ENCODE measurements around the gene WDFY3. TPM values are rescaled to one million over a fixed set of nuclear protein-coding genes. Genes with fewer than 3 reads are reported as not detected.

Gene WDFY3
- total and polyA plus RNA-seq, 9 donors = 13.2 to 90.0 (median 77.4) TPM

- no peak for DNase-seq
- TF ChIP-seq EP300 (IDR thresholded peaks at IDR 0.05) (no peak), POLR2A (IDR thresholded peaks at IDR 0.05) (no peak)
- TF ChIP-seq, protein P1, sequence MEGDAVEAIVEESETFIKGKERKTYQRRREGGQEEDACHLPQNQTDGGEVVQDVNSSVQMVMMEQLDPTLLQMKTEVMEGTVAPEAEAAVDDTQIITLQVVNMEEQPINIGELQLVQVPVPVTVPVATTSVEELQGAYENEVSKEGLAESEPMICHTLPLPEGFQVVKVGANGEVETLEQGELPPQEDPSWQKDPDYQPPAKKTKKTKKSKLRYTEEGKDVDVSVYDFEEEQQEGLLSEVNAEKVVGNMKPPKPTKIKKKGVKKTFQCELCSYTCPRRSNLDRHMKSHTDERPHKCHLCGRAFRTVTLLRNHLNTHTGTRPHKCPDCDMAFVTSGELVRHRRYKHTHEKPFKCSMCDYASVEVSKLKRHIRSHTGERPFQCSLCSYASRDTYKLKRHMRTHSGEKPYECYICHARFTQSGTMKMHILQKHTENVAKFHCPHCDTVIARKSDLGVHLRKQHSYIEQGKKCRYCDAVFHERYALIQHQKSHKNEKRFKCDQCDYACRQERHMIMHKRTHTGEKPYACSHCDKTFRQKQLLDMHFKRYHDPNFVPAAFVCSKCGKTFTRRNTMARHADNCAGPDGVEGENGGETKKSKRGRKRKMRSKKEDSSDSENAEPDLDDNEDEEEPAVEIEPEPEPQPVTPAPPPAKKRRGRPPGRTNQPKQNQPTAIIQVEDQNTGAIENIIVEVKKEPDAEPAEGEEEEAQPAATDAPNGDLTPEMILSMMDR (IDR thresholded peaks at IDR 0.05) = no peak
- 26 to 48% (median 43%) methylated on average over 1 of the region's 1 CpG for WGBS, 3 donors
- no peak overlapping the region for H3K4me3 ChIP-seq
- H3K27ac ChIP-seq = no peak overlapping the region
- no peaks in the 10 kb centered on the region for H3K9me3 ChIP-seq
- H3K4me1 ChIP-seq (ENCODE audit: insufficient read depth) = peaks cover 4% of the 10 kb centered on the region
- intact Hi-C loops (cut with DNase I) = no loop called here
- no peaks in the 10 kb centered on the region for H3K27me3 ChIP-seq
- no peaks in the 10 kb centered on the region for H3K36me3 ChIP-seq
These were observed 109.2 kb downstream of the WDFY3 start for GRCh38 chr4:84857296-84857695.

DNA sequence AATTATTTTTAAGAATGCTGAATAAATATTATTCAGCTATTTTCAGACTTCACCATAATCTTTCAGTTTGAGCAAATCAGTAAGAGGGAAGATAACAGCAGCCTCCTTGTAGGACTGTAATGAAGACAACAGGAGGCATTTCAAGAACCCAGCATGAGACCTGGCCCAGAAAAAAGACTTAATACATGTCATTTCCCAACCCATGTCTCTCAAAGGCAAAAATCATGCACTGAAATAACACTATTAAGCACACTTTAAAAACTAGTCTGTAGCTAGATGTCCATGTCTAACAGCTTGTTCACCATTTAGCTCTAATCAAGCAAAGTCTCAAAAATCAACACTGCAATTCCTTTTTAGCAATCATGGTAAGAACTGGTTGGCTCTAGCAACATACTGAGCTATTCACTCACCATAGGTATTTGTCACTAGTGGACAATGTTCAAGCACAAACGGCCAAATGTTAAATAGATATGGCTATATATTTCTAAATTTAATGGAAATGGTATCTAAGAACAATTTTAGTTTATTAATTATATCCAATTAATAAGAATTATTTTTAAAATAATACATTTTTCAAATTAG lies 109.9 kb downstream of the WDFY3 start:
- no peak for TF ChIP-seq EP300 (IDR thresholded peaks at IDR 0.05)
- TF ChIP-seq, protein P1 (IDR thresholded peaks at IDR 0.05) = no peak
- TF ChIP-seq POLR2A (IDR thresholded peaks at IDR 0.05) = no peak
- no peak for DNase-seq
- Histone ChIP-seq H3K9me3 (no peaks in the 10 kb centered on the region), H3K36me3 (no peaks in the 10 kb centered on the region), H3K27ac (no peak overlapping the region), H3K27me3 (no peaks in the 10 kb centered on the region), H3K4me3 (no peak overlapping the region), H3K4me1 (ENCODE audit: insufficient read depth) (peaks cover 2% of the 10 kb centered on the region)
- intact Hi-C loops (cut with DNase I) = no loop called here
- WGBS, 3 donors = 63 to 77% (median 75%) methylated on average over 1 of the region's 1 CpG

GRCh38 chr4:84855774-84856173 lies 110.7 kb downstream of the WDFY3 start:
- Histone ChIP-seq H3K27me3 (no peaks in the 10 kb centered on the region), H3K4me3 (no peak overlapping the region), H3K36me3 (no peaks in the 10 kb centered on the region), H3K27ac (no peak overlapping the region), H3K9me3 (no peaks in the 10 kb centered on the region), H3K4me1 (ENCODE audit: insufficient read depth) (peaks cover 2% of the 10 kb centered on the region)
- intact Hi-C loops (cut with DNase I) = no loop called here
- DNase-seq = no peak
- 82 to 84% (median 83%) methylated on average over 2 of the region's 2 CpGs for WGBS, 3 donors
- TF ChIP-seq, protein P1 (IDR thresholded peaks at IDR 0.05) = no peak
- TF ChIP-seq EP300 (IDR thresholded peaks at IDR 0.05) (no peak), POLR2A (IDR thresholded peaks at IDR 0.05) (no peak)

DNA sequence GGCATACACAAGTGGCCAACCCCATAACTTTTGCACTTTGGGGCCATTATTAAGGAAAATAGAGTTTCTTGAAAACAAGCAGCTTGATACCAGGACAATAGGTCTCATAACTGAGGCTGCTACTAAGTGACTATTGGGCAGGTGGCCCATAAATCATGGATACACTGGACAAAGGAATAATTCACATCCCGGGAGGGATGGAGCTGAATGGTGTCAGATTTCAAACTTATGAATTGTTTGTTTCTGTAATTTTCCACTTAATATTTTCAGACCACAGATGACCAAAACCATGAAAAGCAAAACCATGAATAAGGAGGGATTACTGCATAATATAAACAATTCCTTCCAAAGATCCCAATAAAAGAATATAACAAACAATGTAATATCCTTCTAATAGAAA lies 114.4 kb downstream of the WDFY3 start:
- Histone ChIP-seq H3K4me1 (ENCODE audit: insufficient read depth) (peaks cover 2% of the 10 kb centered on the region), H3K36me3 (no peaks in the 10 kb centered on the region), H3K27me3 (no peaks in the 10 kb centered on the region), H3K9me3 (no peaks in the 10 kb centered on the region), H3K27ac (no peak overlapping the region), H3K4me3 (no peak overlapping the region)
- intact Hi-C loops (cut with DNase I) = no loop called here
- 10 to 26% (median 19%) methylated on average over 1 of the region's 1 CpG for WGBS, 3 donors
- no peak for DNase-seq
- TF ChIP-seq EP300 (IDR thresholded peaks at IDR 0.05) (no peak), POLR2A (IDR thresholded peaks at IDR 0.05) (no peak)
- TF ChIP-seq, protein P1 (IDR thresholded peaks at IDR 0.05) = no peak
